Kidney (tissue), 14 donors: ENCODE data around the gene TMCC1. TPM values are rescaled to one million over a fixed set of nuclear protein-coding genes. Genes with fewer than 3 reads are reported as not detected.

Source experiments
- DNase-seq, 5 donors: peaks; one replicate each; pipeline ENCODE4 v3.0.0-alpha.2; 2013 to 2020
- FAIRE-seq: peaks from 2 replicates; lab custom pipeline; 2012; peaks lifted over from hg19 to GRCh38; lab: Jason Lieb, UNC
- H3K27ac ChIP-seq, 2 donors: one replicate each; pipeline ENCODE4 v1.7.0; 2013; ENCODE audit warnings: low read depth in 2 of 2, low read length in 2 of 2, inconsistent platforms in 1 of 2
- H3K27me3 ChIP-seq: one replicate; pipeline ENCODE4 v1.7.1; 2013; ENCODE audit warnings: low read length, inconsistent platforms; ENCODE audit not compliant: control insufficient read depth, insufficient read depth
- H3K36me3 ChIP-seq, 3 donors: one replicate each; pipeline versions ENCODE4 v1.7.0 to v1.7.1; 2013; ENCODE audit warnings: low read length in 3 of 3, control low read depth in 1 of 3, inconsistent platforms in 1 of 3; ENCODE audit not compliant: insufficient read depth in 3 of 3, control insufficient read depth in 2 of 3
- H3K4me1 ChIP-seq, 3 donors: one replicate each; pipeline versions ENCODE4 v1.7.0 to v1.7.1; 2013; ENCODE audit warnings: low read length in 3 of 3, inconsistent platforms in 1 of 3, low read depth in 1 of 3; ENCODE audit not compliant: control insufficient read depth in 2 of 3, insufficient read depth in 2 of 3
- H3K4me3 ChIP-seq, 3 donors: one replicate each; pipeline versions ENCODE4 v1.7.0 to v1.8.1; 2013; ENCODE audit warnings: low read length in 3 of 3, control low read depth in 1 of 3, inconsistent platforms in 1 of 3
- H3K9ac ChIP-seq, 3 donors: one replicate each; pipeline versions ENCODE4 v1.7.0 to v1.7.1; 2013; ENCODE audit warnings: low read length in 3 of 3, control low read depth in 1 of 3, inconsistent platforms in 1 of 3
- H3K9me3 ChIP-seq, 3 donors: one replicate each; pipeline versions ENCODE4 v1.7.0 to v1.7.1; 2013; ENCODE audit warnings: low read length in 3 of 3, control low read depth in 1 of 3, inconsistent platforms in 1 of 3; ENCODE audit not compliant: control insufficient read depth in 2 of 3, insufficient read depth in 1 of 3
- CTCF ChIP-seq: IDR thresholded peaks from 3 replicates; pipeline ENCODE4 v1.5.1; 2012; ENCODE audit warnings: mild to moderate bottlenecking, moderate library complexity, borderline replicate concordance; ENCODE audit not compliant: insufficient read depth; ENCODE audit errors: extremely low read depth
- intact Hi-C: fragments of 100-400 bp; cut with DNase I; formaldehyde crosslinking; loops from one replicate; pipeline ENCODE4 v1.11.1; 2022
- polyA plus RNA-seq: library from polyadenylated mRNA; stranded (reverse); fragments of 350-450 nt; fragmentation: Illumina TruSeq; extraction: RNeasy Lipid Tissue Mini Kit (QIAGEN cat#74804); gene quantifications from one replicate; pipeline ENCODE4 v1.2.3, GENCODE V29; 2014; ENCODE audit warnings: low read depth, low replicate concordance; ENCODE audit not compliant: insufficient read depth
- total RNA-seq: library from RNA; stranded (reverse); fragmentation: NEBNext Ultra II Directional; extraction: Animal tissue kit (Norgen Biotek cat#: 25700); gene quantifications from one replicate; pipeline ENCODE4 v1.2.1, GENCODE V29; 2021
- donor health status: control.
- donor health status: control.
- donor health status: control.
- donor health status: control.
- donor health status: control.
- donor health status: DM: yes; HTN: yes; CAD: no.
- donor health status: Normal renal cell carcinoma (clear cell type).

The TMCC1 gene
- total and polyA plus RNA-seq, 2 donors from 2014 or later = 8.4 to 42.4 TPM

- H3K9ac ChIP-seq = no peak overlapping the region
- no peaks in the 10 kb centered on the region for H3K9me3 ChIP-seq
- intact Hi-C loops = no loop called here
- DNase-seq (peak in 1 of 5 donors; percentile 74), FAIRE-seq (no peak)
- TF ChIP-seq CTCF = no peak
- H3K27me3 ChIP-seq = no peaks in the 10 kb centered on the region
- H3K4me3 ChIP-seq = no peak overlapping the region
- H3K4me1 ChIP-seq = peaks cover 0 to 55% (median 5%) of the 10 kb centered on the region in 3 donors
- H3K36me3 ChIP-seq = no peaks in the 10 kb centered on the region
- H3K27ac ChIP-seq = peak overlapping the region; percentile 85 to 90
Observed at GRCh38 chr3:129622933-129623332, 270.6 kb downstream of the TMCC1 start.

GRCh38 chr3:129622226-129622874, 271.2 kb downstream of the TMCC1 start:
- Histone ChIP-seq H3K27ac (peak overlapping the region; percentile 85 to 90), H3K27me3 (no peaks in the 10 kb centered on the region), H3K36me3 (no peaks in the 10 kb centered on the region), H3K4me1 (peaks cover 0 to 55% (median 5%) of the 10 kb centered on the region in 3 donors), H3K4me3 (no peak overlapping the region), H3K9me3 (no peaks in the 10 kb centered on the region), H3K9ac (no peak overlapping the region)
- peak in 2 of 5 donors; percentile 54 to 75 for DNase-seq
- no peak for TF ChIP-seq CTCF
- intact Hi-C loops = no loop called here
- FAIRE-seq = no peak

GRCh38 chr3:129621626-129622225, 271.8 kb downstream of the TMCC1 start:
- H3K4me1 ChIP-seq = peaks cover 0 to 58% (median 5%) of the 10 kb centered on the region in 3 donors
- no peak for TF ChIP-seq CTCF
- no peak overlapping the region for H3K4me3 ChIP-seq
- DNase-seq = peak in 3 of 5 donors; percentile 61 to 77 (median 69)
- intact Hi-C loops = no loop called here
- FAIRE-seq = no peak
- H3K9me3 ChIP-seq = no peaks in the 10 kb centered on the region
- no peaks in the 10 kb centered on the region for H3K36me3 ChIP-seq
- H3K9ac ChIP-seq = no peak overlapping the region
- H3K27me3 ChIP-seq = no peaks in the 10 kb centered on the region
- H3K27ac ChIP-seq = peak overlapping the region; percentile 22 to 34
